NCI-H1930 (cell line): ENCODE results near the gene SH3RF3.

ENCODE experiments used
- DNase-seq, 2 experiments: peaks; one replicate each; lab custom pipeline; 2025; lab: John Stamatoyannopoulos, UW

The SH3RF3 gene

DNA sequence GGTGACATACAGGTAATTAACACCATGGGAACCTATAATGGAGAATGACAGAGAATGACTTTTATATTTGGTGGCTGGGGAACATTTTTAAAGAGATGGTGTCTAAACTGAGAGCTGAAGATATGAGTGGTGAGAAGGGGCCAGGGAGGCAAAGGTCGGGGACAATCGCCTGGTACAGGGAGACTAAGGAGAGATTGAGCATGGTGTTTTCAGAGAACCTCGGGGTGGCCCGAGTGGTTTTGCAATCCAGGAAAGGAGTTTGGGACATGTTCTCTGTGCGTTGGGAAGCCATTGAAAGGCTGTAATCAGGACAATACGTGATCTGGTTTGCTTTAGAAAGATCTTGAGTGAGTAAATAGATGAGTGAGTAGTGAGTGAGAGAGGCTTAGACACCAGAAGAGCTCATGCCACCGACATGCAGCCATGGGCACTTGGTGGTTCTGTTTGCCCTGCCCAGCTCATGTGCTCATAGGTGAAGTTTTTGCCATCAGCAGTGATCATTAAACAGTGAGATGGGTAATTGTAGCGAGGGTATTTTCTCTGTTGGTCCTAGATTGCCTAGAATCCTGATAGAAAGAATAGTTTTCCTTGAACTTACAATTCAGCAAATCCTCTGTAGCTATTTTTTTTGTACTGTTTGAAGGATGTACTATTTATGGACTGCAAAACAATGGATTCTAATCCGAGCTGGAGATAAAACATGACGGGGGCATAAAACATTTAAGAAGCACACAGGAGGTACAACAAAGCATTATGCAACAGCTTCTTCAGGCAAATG, 114.7 kb downstream of the SH3RF3 start:
- no peak for DNase-seq

DNA sequence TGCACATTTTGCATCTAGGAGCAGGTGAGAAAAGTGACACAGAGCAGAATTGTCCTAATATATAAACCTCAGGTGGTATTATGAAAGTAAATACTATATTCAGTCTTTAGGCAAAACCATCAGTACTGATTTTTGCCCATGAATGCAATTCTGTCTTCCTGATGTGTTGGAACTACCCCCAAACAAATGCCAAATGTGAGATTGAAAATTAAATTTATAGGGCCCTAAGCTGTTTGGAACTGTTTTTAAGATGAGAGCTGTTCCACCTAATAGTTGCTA, 115.2 kb downstream of the SH3RF3 start:
- no peak for DNase-seq

DNA sequence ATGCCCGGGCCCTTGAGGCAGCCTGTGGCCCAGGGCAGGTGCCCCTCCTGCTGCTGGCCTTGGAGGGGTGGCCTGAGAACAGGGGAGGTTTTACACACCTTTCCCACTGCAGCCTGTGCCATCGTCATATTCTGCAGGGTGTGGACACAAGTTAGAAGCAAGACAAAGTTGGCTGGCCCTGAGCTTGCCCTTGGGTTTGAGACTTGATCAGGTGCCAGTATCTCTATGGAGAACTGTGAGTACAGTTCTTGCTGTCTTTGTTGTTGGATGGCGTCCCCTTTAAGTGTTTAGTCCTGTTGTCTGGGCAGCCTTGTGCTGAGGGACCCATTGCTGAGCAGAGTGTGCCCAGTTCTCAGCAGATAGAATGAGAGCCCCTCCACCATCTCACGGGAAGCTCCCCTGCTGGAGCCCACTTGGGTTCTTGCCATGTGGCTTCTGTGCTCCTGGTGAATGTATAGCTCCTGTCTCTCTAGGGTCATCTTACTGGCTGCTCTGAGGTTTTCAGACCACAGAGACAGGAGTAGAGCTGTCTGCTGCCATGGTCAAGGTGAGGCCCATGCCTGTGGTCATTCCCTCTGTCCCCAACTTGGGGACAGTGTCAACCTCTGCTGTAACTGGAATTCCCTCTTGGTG, 115.9 kb downstream of the SH3RF3 start:
- no peak for DNase-seq

GRCh38 chr2:109246176-109246575, 117.2 kb downstream of the SH3RF3 start:
- DNase-seq, result no peak

DNA sequence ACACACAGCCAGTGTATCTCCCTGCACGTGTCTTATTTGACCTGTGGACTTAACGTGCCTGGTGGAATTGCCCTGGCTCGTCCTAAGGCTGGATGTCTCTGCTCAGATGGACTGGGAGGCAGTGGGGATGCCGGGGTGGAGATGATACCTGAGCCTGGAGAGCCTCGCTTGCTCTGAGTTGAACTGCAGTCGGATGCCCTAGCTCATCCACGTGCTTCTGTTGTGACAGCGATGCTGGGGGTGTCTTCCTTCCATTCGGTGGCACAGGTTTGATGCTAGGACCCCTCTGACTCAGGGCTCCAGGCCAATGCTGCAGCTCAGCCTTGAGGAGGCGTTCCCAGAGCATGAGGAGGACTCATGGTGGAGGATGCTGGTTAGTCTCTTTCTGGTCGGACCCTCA, 117.6 kb downstream of the SH3RF3 start:
- no peak for DNase-seq

- no peak for DNase-seq
Measured at GRCh38 chr2:109247340-109247739, 118.3 kb downstream of the SH3RF3 start.

DNA sequence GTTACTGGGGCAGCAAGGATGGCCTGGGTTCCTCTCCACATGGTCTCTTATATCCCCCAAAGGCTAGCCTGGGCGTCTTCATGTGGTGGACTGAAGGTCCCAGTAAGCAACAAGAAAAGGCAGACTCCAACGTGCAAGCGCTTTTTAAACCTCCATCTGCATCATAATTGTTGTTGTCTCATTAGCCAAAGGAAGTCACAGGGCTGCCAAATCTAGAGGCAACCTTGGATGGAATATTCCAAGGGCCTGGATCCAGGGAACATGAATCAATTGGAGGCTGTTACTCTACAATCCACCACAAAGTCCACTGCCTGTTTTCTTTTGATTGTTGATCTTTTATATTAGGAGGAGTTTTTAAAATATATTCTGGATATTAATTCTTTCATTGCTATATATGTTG, 118.8 kb downstream of the SH3RF3 start:
- DNase-seq, result no peak

DNA sequence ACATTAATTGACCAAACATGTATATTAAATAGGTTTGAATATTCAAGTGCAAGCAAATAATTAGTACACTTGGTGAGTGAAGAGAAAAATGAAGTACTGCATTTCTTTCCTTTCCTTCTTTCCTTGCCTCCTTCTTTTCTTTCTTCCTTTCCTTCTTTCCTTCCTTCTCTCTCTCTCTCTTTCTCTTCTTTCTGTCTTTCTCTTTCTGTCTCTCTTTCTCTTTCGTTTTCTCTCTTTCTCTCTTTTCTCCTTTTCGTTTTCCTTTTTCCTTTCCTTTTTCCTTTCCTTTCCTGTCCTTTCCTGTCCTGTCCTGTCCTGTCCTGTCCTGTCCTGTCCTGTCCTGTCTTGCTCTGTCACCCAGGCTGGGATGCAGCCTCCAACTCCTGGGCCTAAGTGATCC, 119.6 kb downstream of the SH3RF3 start:
- no peak for DNase-seq

- no peak for DNase-seq
Measured at GRCh38 chr2:109253217-109253616, 124.2 kb downstream of the SH3RF3 start.

DNA sequence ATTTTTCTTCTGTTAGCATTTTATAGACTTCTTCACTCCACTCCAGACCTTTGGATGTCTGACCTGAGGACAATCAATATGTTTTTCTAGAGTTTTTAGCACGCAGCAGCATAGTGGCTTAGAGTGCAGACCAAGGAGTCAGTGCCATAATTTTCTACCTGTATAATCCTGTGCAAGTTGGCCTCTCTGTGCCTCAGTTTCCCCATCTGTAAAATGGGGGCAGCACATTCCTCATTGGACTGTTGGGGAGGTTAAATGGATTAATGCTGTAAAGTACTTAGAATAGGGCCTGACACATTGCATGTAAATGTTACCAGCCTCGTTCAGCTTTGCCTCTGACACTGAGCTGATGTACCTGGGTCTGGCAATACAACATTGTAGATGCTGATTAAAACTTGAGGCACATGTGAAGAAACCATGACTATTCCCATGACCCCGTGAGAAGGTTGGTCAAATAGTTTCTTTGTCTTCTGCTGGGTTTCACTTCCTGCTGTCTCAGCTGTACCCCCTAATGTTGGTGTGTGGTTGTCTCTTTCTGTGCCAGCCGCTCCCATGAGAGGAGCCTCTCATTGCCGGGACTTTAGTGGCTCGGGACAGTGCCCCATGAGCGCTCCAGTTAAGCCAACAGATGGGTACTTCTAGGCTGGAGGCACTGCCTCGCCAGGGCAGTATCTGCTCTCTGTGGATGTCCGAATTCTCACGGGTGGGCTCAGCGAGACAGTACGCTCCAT, 125.3 kb downstream of the SH3RF3 start:
- no peak for DNase-seq

DNA sequence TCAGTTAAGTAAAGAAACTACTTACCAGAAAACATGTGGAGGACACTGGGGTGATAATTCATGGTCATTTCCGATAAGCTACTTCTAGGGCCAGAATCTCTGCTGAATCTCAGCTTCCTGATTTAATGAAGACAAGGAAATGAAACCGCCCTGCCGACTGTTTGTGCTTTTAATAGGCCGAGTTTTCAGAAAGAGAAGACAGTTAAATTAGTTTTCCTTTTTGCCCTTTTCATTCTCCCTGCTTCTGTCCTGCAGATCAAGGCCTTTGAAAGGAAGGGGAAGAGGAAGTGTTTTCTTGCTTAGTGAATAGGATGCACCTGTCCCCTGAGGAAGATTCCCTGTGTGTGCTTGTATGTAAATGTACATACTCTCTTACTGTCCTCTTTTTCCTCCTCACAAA, 126.6 kb downstream of the SH3RF3 start:
- no peak for DNase-seq

- DNase-seq, result no peak
Measured at GRCh38 chr2:109256111-109256510, 127.1 kb downstream of the SH3RF3 start.

DNA sequence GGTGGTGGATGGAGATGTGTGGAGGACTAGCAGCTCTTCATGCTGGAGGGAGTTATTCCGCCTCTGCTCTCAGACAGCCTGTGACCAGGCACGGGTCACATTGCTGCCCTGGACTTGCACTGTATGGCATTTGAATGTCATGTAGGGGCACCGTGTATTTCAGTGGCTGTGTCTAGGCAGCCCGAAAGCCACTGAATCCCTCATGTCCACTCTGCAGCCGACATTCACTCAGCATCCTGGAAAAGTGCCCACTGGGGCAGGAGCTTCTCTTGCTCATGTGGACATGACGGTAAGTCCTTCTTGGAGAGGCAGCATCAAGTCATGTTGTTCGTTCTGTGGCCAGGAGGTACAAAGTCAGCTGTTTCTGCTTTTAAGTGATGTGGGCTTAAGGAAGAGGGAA, 127.9 kb downstream of the SH3RF3 start:
- no peak for DNase-seq

GRCh38 chr2:109257653-109258052, 128.6 kb downstream of the SH3RF3 start:
- no peak for DNase-seq

DNA sequence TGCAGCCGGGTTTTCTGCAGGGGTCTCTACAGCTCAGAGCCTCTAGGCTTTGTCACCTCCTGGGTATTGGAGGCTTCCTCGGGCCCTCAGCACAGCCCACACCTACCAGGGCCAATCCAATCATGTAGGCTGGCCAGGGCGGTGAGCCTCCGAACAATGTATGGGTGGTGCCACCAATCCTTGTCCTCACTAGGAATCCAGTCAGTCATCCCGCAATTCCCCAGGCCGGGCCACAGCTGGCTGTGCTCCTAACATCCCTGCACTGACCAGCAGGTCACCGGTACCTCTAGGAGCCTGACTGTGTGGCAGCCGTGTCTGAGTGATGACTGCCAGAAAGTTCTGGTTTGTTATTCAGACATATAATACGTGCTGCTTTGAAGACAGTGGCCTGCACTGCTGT, 129.4 kb downstream of the SH3RF3 start:
- DNase-seq, result no peak

DNA sequence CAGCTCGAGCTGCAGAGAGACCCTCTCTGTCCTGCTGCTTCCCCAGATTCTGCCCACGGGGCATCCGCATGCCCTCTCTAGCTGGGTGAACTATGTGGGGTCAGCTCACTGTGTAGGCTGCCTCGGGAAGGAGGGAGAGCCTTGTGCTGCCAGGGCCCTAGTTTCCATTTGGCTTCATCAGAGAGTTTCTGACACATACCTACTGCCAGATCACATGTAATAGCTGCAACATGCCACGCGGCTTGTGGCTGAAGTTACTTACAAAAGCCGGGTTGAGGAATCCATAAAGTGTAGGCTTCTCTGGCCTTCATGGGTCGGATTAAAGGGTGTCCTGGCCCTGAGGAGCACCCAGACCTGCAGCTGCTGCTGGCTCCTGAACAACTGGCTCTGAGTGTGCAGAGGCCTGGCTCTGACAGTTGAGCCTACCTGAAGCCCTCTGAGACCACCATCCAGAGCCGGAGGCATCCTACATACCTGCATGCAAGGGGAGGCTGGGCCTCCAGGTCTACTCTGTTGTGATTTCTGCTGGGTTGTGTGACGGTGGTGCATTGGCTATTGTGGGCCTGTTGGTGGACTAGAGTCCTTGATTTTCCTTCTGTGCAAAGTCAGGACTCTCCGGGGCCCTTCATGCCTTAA, 130.0 kb downstream of the SH3RF3 start:
- no peak for DNase-seq

DNA sequence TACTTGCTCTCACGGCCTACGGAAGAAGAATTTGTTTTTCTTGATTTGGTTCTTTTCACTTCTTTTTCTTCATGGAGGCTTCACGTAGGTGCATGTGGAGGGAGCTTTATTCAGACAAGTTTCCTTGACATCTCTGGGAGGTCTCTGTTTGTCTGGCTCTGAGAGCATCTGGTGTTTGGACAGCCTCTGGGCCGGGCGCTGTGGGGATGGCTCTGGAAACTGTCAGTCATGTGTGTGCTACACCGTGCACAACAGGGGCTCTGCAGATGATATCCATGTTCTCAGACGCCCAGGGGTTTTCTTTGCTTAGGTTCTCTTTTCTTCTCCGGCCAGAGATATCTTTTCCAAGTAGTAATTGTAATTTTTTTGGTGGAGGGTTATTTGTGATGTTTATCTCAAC, 130.7 kb downstream of the SH3RF3 start:
- DNase-seq, result no peak

DNA sequence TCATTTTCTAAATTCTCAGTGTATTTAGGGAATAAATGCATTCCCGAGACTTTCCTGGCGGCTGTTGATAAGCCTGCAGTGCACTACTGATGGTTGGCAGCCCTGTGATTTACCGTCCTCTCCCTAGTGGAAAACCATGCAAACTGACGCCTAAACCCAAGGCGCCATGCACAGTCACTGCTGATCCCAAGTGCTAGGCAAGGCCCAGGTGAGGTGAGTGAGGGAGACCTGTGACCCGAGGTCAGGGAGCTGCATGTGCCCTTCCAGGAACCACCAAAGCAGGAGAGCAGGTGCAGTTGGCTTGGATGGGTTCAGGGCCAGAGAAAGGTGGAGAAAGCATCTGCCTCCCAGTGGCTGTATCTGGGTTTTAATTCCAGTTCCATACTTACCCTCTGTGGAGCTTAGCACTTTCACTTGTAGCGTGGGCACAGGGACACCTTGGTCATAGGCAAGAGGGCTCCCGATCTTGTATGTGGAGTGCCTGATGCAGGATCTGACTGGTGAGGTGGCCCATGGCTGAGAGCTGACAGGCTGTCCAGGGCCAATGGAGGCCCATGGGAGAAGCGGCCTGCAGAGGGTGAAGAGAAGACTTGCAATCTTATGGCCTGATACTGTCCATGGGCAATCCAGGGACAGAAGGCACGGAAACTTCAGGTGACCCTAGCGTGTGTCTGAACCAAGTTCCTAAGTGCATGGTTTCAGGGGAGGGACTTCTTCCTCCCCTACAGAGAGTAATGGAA, 131.3 kb downstream of the SH3RF3 start:
- DNase-seq, result no peak

DNA sequence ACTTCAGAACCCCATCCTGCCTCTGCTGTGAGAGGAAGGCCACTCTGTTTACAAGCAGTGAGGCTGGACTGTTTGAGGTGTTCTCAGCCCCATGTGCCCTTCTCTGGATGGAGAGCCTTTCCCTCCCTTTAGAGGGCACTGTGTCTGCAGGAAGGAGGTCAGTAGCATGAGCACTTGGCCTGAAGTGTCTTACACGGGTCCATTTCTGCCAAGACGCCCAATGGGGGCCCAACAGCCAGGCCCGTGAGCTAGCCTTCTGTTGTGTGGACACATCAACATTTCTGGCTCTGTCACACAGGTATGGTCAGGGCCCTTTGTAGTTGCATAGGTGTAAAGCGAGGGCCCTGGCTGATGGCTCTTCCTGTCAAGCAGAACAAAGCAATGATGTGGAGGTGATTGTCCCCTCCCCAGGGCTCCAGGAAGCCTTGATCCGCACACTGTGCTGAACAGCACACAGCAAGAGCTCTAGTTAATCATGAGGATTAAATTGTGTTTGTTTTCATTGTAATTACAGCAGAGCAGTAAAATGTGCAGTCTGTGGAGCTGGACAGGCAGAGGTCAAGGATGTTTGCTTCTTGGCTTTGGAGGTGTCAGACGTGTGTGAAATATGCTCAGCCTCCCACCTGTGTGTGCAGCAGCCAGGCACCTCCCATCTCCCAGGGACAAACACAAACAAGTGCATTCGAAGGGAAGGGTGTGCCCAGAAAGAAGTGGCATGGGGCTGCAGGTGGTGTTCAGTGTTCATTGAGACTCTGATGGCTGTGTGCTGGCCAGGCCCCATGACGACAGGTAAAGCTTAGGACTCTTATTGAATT, 132.1 kb downstream of the SH3RF3 start:
- no peak for DNase-seq

DNA sequence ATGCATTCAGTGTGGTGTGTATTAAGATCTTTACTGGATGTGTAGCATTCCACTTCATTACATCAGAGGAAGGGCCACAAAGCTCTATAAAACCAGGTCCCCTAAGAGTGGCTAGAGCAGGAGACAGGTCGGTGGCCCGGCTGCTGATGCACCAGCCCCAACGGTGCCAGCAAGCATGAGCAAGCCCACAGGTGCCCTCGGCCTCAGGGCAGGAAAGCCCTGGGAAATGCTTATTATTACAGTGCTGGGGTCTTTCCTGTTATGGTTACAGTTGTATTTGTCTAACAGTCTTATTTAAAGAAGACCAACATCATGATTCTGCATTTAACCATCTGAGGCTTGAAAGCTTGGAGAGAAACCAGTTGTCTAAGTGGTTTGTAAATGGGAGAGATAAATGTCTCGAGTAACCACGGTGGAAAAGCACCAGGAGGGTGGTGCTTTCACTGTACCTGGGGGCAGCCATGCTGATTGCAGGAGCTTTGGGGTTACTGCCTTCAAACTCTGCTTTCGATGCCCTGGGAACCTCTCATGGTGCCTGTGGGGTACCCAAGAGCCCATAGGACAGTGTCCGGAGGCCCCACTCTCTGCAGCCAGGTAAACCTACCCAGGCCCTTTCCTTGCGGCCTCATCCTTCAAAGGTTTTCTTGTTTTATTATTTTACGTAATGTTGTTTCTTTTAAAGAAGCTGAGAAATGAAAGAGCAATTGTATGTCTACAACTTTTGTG, 133.1 kb downstream of the SH3RF3 start:
- no peak for DNase-seq
